K562 (cell line): ENCODE results near the gene POLR2J. TPM values are rescaled to one million over a fixed set of nuclear protein-coding genes. Genes with fewer than 3 reads are reported as not detected.

ENCODE experiments used
- E2F6 ChIP-seq, 2 experiments: IDR thresholded peaks; 2 replicates each; pipeline ENCODE4 v1.6.1; 2011; ENCODE audit warnings: borderline replicate concordance in 1 of 2, control low read depth in 1 of 2, low read depth in 1 of 2, low read length in 1 of 2, mild to moderate bottlenecking in 1 of 2, mixed read lengths in 1 of 2, moderate library complexity in 1 of 2; ENCODE audit not compliant: insufficient read depth in 1 of 2, insufficient read length in 1 of 2, poor library complexity in 1 of 2, severe bottlenecking in 1 of 2; ENCODE audit errors: extremely low read depth in 1 of 2
- JUND ChIP-seq, 2 experiments: IDR thresholded peaks; 2 replicates in 1 of 2; 3 replicates in 1 of 2; pipeline ENCODE4 v1.6.1; 2011; ENCODE audit warnings: borderline replicate concordance in 2 of 2, low read depth in 2 of 2, low read length in 2 of 2, improper control_type of control experiment in 1 of 2, missing biosample characterization in 1 of 2, missing genetic modification characterization in 1 of 2, missing genetic modification reagents in 1 of 2
- RAD51 ChIP-seq: fragments of 450-650 bp; IDR thresholded peaks from 2 replicates; pipeline ENCODE4 v1.7.1; 2016; ENCODE audit warnings: low read depth, mild to moderate bottlenecking, borderline replicate concordance
- SIN3B ChIP-seq: fragments of 450-650 bp; IDR thresholded peaks from 2 replicates; pipeline ENCODE4 v1.6.1; 2017; ENCODE audit warnings: low read depth, mild to moderate bottlenecking, moderate library complexity
- SPI1 ChIP-seq: IDR thresholded peaks from 2 replicates; pipeline ENCODE4 v1.6.1; 2011; ENCODE audit warnings: low read depth, low read length, control low read depth, borderline replicate concordance
- USF1 ChIP-seq: sonication (generic); formaldehyde crosslinking; IDR thresholded peaks from 2 replicates; pipeline ENCODE4 v1.9.0; 2022; ENCODE audit warnings: mild to moderate bottlenecking, missing genetic modification reagents
- ZHX1 ChIP-seq: fragments of 150-350 bp; conservative IDR thresholded peaks from 2 replicates; pipeline ENCODE4 v1.6.1; 2014; ENCODE audit warnings: low read length
- ZNF740 ChIP-seq, 3 experiments: fragments of 200-800 bp in 1 of 3; sonication (Bioruptor generic) in 1 of 3; sonication (generic) in 1 of 3; formaldehyde crosslinking in 1 of 3; IDR thresholded peaks; 2 replicates each; pipeline versions ENCODE4 v1.6.1 to v1.8.0; 2016 to 2022; ENCODE audit warnings: mild to moderate bottlenecking in 2 of 3, missing compliant biosample characterization in 2 of 3, missing genetic modification characterization in 2 of 3, missing genetic modification reagents in 1 of 3
- ZNF75A ChIP-seq: fragments of 450-650 bp; formaldehyde crosslinking; IDR thresholded peaks from 2 replicates; pipeline ENCODE4 v1.4.0; 2020; ENCODE audit warnings: mild to moderate bottlenecking
- polyA plus RNA-seq, 8 experiments: library from polyadenylated mRNA; depleted of rRNA in 4 of 8; stranded (reverse) in 5 of 8; unstranded in 3 of 8; fragments of >200 nt; fragmentation: Nextera tagmentation in 2 of 8; fragmentation: Illumina TruSeq in 1 of 8; extraction: Ambion mirVana in 2 of 8; extraction: Trizol in 1 of 8; gene quantifications; 2 replicates each; pipeline versions ENCODE4 v1.2.1 to v1.2.3, GENCODE V29; 2011 to 2014; ENCODE audit warnings: inconsistent platforms in 1 of 8, missing spikeins in 1 of 8
- total RNA-seq, 7 experiments: library from RNA; depleted of rRNA in 6 of 7; stranded (reverse); fragments of >200 nt in 6 of 7; fragmentation: Illumina TruSeq in 2 of 7; extraction: Trizol in 2 of 7; gene quantifications; 2 replicates each; pipeline versions ENCODE4 v1.2.1 to v1.2.3, GENCODE V29; 2011 to 2021; ENCODE audit warnings: low replicate concordance in 1 of 7
- TF ChIP-seq, protein P1 (sequence below): sonication (generic); formaldehyde crosslinking; IDR thresholded peaks from 2 replicates; pipeline ENCODE4 v1.8.0; 2022; ENCODE audit warnings: missing genetic modification reagents, mild to moderate bottlenecking, moderate library complexity, borderline replicate concordance
- TF ChIP-seq, protein P2 (sequence below): fragments of 450-650 bp; formaldehyde crosslinking; IDR thresholded peaks from 2 replicates; pipeline ENCODE4 v1.4.0; 2022; ENCODE audit warnings: missing genetic modification characterization
- TF ChIP-seq, protein P3 (sequence below): fragments of 250-450 bp; sonication (Bioruptor Pico); IDR thresholded peaks from 2 replicates; pipeline ENCODE4 v1.8.0; 2021; ENCODE audit warnings: mild to moderate bottlenecking, moderate library complexity

The POLR2J gene
- total and polyA plus RNA-seq, 9 of the 15 experiments (the other 6 are each of a cell fraction or from before 2014, with no cell fraction given) = 32.3 to 220 (median 113) TPM

GRCh38 chr7:102433219-102434038 is 45.3 kb downstream of the POLR2J start, which contains the start of gene ORAI2 (continued):
- TF ChIP-seq, protein P1, sequence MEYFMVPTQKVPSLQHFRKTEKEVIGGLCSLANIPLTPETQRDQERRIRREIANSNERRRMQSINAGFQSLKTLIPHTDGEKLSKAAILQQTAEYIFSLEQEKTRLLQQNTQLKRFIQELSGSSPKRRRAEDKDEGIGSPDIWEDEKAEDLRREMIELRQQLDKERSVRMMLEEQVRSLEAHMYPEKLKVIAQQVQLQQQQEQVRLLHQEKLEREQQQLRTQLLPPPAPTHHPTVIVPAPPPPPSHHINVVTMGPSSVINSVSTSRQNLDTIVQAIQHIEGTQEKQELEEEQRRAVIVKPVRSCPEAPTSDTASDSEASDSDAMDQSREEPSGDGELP = peak; percentile 34; the same call in 1 of the 2 replicates
- TF ChIP-seq JUND (IDR thresholded peaks at IDR 0.05; ENCODE audit: borderline replicate concordance, low read depth, low read length) (peak; percentile 50; the same call in 1 of the 2 replicates), JUND (tag; IDR thresholded peaks at IDR 0.05; ENCODE audit: borderline replicate concordance, low read depth, low read length) (no peak; the same call in 2 of the 3 replicates), SPI1 (peak; percentile 20; the same call in 1 of the 2 replicates), ZNF75A (no peak), USF1 (CRISPR knock-in tag) (peak; percentile 88), E2F6 (IDR thresholded peaks at IDR 0.05; ENCODE audit: borderline replicate concordance in 1 of 2, extremely low read depth in 1 of 2, insufficient read depth in 1 of 2, insufficient read length in 1 of 2, low read depth in 1 of 2, low read length in 1 of 2, poor library complexity in 1 of 2, severe bottlenecking in 1 of 2) (peak; percentile 74), ZHX1 (no peak), RAD51 (peak; percentile 57; the same call in 1 of the 2 replicates), SIN3B (no peak), ZNF740 (CRISPR knock-in tag; IDR thresholded peaks at IDR 0.05) (peak; percentile 95), ZNF740 (tag; IDR thresholded peaks at IDR 0.05) (peak in 1 of 2 experiments; percentile 91; a peak in 2 of 4 replicates)
- TF ChIP-seq, protein P2, sequence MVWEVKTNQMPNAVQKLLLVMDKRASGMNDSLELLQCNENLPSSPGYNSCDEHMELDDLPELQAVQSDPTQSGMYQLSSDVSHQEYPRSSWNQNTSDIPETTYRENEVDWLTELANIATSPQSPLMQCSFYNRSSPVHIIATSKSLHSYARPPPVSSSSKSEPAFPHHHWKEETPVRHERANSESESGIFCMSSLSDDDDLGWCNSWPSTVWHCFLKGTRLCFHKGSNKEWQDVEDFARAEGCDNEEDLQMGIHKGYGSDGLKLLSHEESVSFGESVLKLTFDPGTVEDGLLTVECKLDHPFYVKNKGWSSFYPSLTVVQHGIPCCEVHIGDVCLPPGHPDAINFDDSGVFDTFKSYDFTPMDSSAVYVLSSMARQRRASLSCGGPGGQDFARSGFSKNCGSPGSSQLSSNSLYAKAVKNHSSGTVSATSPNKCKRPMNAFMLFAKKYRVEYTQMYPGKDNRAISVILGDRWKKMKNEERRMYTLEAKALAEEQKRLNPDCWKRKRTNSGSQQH (CRISPR knock-in tag) = no peak
- TF ChIP-seq, protein P3, sequence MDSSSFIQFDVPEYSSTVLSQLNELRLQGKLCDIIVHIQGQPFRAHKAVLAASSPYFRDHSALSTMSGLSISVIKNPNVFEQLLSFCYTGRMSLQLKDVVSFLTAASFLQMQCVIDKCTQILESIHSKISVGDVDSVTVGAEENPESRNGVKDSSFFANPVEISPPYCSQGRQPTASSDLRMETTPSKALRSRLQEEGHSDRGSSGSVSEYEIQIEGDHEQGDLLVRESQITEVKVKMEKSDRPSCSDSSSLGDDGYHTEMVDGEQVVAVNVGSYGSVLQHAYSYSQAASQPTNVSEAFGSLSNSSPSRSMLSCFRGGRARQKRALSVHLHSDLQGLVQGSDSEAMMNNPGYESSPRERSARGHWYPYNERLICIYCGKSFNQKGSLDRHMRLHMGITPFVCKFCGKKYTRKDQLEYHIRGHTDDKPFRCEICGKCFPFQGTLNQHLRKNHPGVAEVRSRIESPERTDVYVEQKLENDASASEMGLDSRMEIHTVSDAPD = no peak
